ENCODE measurements around the gene SLC30A5.
"Not testable (repeated sequence)": the region's sequence is repeated elsewhere in the genome, so short reads cannot be mapped to it uniquely, and the experiment has no call there.

The SLC30A5 gene

GRCh38 chr5:69103521-69103920 is 9.7 kb downstream of the SLC30A5 start:
- no peak overlapping the region for H3K27ac ChIP-seq
- DNase-seq (ENCODE audit: low spot score) = no peak
- TF ChIP-seq, protein P1, sequence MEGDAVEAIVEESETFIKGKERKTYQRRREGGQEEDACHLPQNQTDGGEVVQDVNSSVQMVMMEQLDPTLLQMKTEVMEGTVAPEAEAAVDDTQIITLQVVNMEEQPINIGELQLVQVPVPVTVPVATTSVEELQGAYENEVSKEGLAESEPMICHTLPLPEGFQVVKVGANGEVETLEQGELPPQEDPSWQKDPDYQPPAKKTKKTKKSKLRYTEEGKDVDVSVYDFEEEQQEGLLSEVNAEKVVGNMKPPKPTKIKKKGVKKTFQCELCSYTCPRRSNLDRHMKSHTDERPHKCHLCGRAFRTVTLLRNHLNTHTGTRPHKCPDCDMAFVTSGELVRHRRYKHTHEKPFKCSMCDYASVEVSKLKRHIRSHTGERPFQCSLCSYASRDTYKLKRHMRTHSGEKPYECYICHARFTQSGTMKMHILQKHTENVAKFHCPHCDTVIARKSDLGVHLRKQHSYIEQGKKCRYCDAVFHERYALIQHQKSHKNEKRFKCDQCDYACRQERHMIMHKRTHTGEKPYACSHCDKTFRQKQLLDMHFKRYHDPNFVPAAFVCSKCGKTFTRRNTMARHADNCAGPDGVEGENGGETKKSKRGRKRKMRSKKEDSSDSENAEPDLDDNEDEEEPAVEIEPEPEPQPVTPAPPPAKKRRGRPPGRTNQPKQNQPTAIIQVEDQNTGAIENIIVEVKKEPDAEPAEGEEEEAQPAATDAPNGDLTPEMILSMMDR (IDR thresholded peaks at IDR 0.05) = no peak
- no peak overlapping the region for H3K4me3 ChIP-seq

DNA sequence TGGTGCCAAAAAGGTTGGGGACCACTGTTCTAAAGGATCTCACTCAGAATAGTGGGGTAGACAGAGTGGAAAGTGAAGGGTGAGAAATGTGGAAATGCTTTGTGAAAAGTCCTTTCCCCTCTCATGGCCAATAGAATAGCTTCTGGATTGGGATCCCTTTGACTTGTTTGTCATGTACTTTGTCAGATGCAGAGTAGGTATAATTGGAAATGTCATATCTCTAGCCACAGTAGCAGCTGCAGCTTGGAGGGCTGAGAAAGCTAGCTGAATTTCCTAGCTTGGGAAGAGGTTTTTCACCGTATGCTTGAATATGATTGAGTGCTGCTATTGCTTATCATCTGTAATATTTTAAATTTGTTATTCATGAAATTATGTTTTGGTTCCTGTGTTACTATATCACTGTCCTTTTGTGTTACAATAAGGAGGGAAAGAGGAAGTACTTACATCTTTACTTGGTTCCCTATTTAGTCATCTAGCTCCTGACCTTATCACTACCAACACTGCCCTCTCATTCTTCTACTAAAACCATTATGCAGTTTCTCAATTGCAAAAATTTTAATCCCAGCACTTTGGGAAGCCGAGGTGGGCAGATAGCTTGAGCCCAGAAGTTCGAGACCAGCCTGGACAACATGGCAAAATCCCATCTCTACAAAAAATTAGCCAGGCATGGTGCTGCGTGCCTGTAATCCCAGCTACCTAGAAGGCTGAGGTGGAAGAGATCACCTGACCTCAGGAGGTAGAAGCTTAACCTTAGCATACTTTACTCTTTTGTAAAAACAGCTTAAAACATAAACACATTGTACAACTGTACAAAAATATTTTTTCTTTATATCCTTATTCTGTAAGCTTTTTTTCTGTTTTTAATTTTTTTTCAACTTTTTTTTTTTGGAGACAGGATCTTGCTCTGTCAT is 12.4 kb downstream of the SLC30A5 start:
- H3K27ac ChIP-seq = no peak overlapping the region
- no peak overlapping the region for H3K4me3 ChIP-seq
- DNase-seq (ENCODE audit: low spot score) = no peak
- TF ChIP-seq, protein P1 (IDR thresholded peaks at IDR 0.05) = no peak

DNA sequence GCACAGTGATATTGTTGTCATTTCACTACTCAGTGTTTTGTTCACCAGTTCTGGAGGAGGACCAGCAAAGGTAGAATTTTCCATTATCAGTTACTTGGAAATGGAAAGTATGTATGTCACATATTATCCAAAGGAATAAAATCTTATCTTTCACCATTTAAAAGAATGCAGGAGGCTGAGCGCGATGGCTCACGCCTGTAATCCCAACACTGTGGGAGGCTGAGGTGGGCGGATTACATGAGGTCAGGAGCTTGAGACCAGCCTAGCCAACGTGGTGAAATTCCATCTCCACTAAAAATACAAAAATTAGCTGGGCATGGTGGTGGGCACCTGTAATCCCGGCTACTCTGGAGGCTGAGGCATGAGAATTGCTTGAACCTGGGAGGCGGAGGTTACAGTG is 14.6 kb downstream of the SLC30A5 start:
- H3K4me3 ChIP-seq; H3K27ac ChIP-seq; DNase-seq (ENCODE audit: low spot score): not testable (repeated sequence)

DNA sequence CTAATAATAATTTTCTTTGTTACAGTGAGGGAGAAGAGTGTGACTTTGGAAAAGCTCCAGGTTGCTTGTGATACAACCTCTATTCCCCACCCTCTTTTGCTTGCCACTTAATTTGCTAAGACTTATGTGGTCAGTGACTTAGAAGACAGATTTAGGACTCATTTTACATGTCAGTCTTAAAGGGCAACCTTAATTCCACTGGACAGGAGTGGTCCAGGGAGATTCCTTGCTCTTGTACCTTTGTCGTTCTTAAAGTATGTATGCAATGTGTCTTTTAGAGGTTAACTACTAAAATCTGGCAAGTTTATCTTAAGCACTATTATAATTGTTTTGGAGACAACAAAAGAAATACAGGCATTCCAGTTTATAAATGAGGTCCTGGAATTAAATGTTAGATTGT is 20.0 kb downstream of the SLC30A5 start:
- H3K4me3 ChIP-seq = no peak overlapping the region
- TF ChIP-seq, protein P1 (IDR thresholded peaks at IDR 0.05) = no peak
- no peak for DNase-seq (ENCODE audit: low spot score)
- no peak overlapping the region for H3K27ac ChIP-seq

GRCh38 chr5:69115526-69115925 is 21.7 kb downstream of the SLC30A5 start:
- DNase-seq (ENCODE audit: low spot score) = no peak
- Histone ChIP-seq H3K27ac (no peak overlapping the region), H3K4me3 (no peak overlapping the region)
- TF ChIP-seq, protein P1 (IDR thresholded peaks at IDR 0.05) = no peak

DNA sequence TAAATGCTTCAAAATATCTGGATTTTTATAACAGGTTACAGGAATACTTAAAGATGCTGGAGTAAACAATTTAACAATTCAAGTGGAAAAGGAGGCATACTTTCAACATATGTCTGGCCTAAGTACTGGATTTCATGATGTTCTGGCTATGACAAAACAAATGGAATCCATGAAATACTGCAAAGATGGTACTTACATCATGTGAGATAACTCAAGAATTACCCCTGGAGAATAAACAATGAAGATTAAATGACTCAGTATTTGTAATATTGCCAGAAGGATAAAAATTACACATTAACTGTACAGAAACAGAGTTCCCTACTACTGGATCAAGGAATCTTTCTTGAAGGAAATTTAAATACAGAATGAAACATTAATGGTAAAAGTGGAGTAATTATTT is 35.6 kb downstream of the SLC30A5 start:
- Histone ChIP-seq H3K4me3 (no peak overlapping the region), H3K27ac (no peak overlapping the region)
- TF ChIP-seq, protein P1 (IDR thresholded peaks at IDR 0.05) = no peak
- DNase-seq (ENCODE audit: low spot score) = no peak

- TF ChIP-seq, protein P1 (IDR thresholded peaks at IDR 0.05) = no peak
- no peak overlapping the region for H3K4me3 ChIP-seq
- H3K27ac ChIP-seq = no peak overlapping the region
- DNase-seq (ENCODE audit: low spot score) = no peak
Measured at GRCh38 chr5:69130241-69130640, 36.4 kb downstream of the SLC30A5 start.
